ENCODE data around the gene GRIP1. TPM values are rescaled to one million over a fixed set of nuclear protein-coding genes. Genes with fewer than 3 reads are reported as not detected.

The GRIP1 gene
- total RNA-seq, 1 donor from 2014 or later, result 9.1 TPM

DNA sequence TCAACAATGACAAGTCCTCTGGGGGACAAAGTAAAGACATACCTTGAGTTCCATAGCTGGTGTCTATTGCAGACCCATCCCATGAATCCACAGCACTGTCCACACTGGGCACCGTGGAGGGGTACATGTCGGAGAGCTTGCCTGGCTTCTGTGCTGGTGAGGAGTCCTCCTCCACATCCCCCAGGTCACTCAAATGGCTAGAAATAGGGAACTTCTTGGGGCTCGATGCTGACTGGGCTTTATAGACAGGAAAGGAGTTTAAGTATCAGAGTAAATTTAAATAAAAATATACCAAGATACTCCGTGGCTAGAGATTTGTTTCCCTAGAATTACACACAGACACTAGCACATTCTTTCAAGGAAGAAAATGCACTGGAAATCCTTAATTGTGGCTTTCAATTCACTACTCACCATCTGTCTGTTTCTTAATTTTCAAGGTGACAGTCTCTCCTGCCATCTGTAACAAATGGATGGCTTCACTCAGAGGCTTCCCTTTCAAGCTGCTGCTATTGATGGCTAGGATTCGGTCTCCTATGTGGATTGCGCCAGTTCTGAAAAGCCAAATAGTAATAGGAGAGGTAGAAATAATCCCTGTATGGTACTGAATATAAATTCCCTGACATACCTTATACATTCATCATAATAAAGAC, 286.5 kb downstream of the GRIP1 start:
- TF ChIP-seq, protein P1, sequence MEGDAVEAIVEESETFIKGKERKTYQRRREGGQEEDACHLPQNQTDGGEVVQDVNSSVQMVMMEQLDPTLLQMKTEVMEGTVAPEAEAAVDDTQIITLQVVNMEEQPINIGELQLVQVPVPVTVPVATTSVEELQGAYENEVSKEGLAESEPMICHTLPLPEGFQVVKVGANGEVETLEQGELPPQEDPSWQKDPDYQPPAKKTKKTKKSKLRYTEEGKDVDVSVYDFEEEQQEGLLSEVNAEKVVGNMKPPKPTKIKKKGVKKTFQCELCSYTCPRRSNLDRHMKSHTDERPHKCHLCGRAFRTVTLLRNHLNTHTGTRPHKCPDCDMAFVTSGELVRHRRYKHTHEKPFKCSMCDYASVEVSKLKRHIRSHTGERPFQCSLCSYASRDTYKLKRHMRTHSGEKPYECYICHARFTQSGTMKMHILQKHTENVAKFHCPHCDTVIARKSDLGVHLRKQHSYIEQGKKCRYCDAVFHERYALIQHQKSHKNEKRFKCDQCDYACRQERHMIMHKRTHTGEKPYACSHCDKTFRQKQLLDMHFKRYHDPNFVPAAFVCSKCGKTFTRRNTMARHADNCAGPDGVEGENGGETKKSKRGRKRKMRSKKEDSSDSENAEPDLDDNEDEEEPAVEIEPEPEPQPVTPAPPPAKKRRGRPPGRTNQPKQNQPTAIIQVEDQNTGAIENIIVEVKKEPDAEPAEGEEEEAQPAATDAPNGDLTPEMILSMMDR (IDR thresholded peaks at IDR 0.05), result no peak
- H3K9me3 Mint-ChIP-seq (ENCODE audit: unreplicated experiment), result peaks cover 5% of the 10 kb centered on the region
- no peak for DNase-seq (ENCODE audit: extremely low spot score, unreplicated experiment)
- peaks cover 2% of the 10 kb centered on the region for H3K4me1 Mint-ChIP-seq (ENCODE audit: unreplicated experiment)
- no peak overlapping the region for H3K4me3 Mint-ChIP-seq (ENCODE audit: unreplicated experiment)
- H3K36me3 Mint-ChIP-seq (ENCODE audit: unreplicated experiment), result no peaks in the 10 kb centered on the region
- no peak overlapping the region for H3K27ac Mint-ChIP-seq (ENCODE audit: unreplicated experiment)
- no peaks in the 10 kb centered on the region for H3K27me3 Mint-ChIP-seq (ENCODE audit: unreplicated experiment)

DNA sequence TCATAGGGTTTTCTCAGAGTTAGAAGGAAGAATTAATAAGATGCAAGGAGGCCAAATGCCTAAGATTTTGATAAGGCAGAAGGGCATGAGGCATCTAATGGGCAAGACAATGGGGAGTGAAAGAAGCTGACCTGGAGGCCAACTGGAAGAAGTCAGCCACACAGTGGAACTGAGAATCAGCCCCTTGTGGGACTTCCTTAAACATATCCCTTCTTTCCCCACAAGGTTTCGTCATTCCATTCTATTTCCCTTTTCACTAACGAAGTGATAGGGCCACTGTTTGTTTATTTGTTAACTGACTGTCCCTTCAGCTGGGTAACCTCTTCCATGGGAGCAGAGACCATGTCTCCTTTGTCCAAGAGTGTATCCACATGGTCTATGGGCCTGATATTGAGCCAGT, 290.4 kb downstream of the GRIP1 start:
- H3K4me3 Mint-ChIP-seq (ENCODE audit: unreplicated experiment), result no peak overlapping the region
- peaks cover 2% of the 10 kb centered on the region for H3K4me1 Mint-ChIP-seq (ENCODE audit: unreplicated experiment)
- H3K27ac Mint-ChIP-seq (ENCODE audit: unreplicated experiment), result no peak overlapping the region
- H3K27me3 Mint-ChIP-seq (ENCODE audit: unreplicated experiment), result no peaks in the 10 kb centered on the region
- H3K9me3 Mint-ChIP-seq (ENCODE audit: unreplicated experiment), result peaks cover 11% of the 10 kb centered on the region
- TF ChIP-seq, protein P1 (IDR thresholded peaks at IDR 0.05), result no peak
- H3K36me3 Mint-ChIP-seq (ENCODE audit: unreplicated experiment), result no peaks in the 10 kb centered on the region
- no peak for DNase-seq (ENCODE audit: extremely low spot score, unreplicated experiment)

DNA sequence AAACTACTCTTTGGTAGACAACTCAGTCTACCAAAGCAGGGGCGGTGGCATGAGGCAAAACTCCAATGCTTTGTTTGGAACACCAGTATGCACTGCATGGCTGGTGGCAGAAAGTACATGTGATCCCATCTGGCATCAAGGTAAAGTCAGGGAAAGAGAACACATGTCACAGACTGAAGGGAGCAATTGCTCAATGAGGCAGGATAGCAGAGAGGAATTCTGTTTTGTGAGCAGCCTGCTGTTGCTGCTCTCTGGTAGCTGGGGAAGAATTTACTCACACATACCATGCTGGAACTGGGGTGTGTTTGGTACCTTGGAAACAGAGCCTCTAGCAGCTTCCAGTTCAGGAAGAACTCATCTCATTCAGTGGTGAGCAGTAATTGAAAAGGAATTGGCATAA, 291.8 kb downstream of the GRIP1 start:
- H3K27me3 Mint-ChIP-seq (ENCODE audit: unreplicated experiment), result no peaks in the 10 kb centered on the region
- H3K36me3 Mint-ChIP-seq (ENCODE audit: unreplicated experiment), result no peaks in the 10 kb centered on the region
- no peak overlapping the region for H3K4me3 Mint-ChIP-seq (ENCODE audit: unreplicated experiment)
- H3K4me1 Mint-ChIP-seq (ENCODE audit: unreplicated experiment), result peaks cover 2% of the 10 kb centered on the region
- TF ChIP-seq, protein P1 (IDR thresholded peaks at IDR 0.05), result no peak
- no peak overlapping the region for H3K27ac Mint-ChIP-seq (ENCODE audit: unreplicated experiment)
- H3K9me3 Mint-ChIP-seq (ENCODE audit: unreplicated experiment), result peaks cover 11% of the 10 kb centered on the region
- no peak for DNase-seq (ENCODE audit: extremely low spot score, unreplicated experiment)

DNA sequence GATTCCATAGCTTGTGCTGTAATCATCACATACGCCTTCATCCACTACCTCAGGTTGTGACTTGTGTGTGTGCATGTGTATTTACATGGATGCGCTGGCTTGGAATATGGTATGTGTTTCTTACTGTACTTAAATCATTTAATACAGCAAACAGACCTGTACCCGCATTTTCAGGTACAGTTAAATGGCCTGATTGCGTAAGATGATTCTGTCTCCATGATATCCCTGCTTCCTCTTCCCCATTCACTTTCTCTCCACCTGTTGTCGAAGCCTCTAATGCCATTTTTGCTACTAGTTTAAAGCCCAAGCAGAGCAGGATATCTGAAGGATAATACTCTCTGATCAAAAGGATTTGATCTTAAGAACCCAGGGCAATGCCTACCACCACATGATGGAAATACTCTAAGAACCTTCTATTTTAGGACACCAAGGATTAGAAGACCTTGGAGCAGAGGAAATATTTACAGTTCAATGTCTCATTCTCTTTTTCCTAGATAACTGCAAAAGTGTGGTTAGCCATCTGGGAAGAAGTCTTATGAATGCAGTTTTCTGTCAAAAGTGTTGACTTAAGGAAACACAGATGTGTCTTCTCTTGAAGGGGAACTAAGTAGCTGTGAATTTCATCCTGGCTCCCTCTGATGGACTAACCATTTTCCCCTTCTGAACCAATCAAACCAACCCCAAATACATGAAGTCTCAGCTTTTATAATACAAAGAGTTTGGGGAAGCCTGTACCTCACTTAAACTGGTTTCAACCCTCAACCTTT, 297.9 kb downstream of the GRIP1 start:
- DNase-seq (ENCODE audit: extremely low spot score, unreplicated experiment), result no peak
- Mint-ChIP-seq H3K4me1 (ENCODE audit: unreplicated experiment) (peaks cover 10% of the 10 kb centered on the region), H3K27me3 (ENCODE audit: unreplicated experiment) (no peaks in the 10 kb centered on the region), H3K9me3 (ENCODE audit: unreplicated experiment) (no peaks in the 10 kb centered on the region), H3K36me3 (ENCODE audit: unreplicated experiment) (no peaks in the 10 kb centered on the region), H3K27ac (ENCODE audit: unreplicated experiment) (no peak overlapping the region), H3K4me3 (ENCODE audit: unreplicated experiment) (no peak overlapping the region)
- TF ChIP-seq, protein P1 (IDR thresholded peaks at IDR 0.05), result no peak

DNA sequence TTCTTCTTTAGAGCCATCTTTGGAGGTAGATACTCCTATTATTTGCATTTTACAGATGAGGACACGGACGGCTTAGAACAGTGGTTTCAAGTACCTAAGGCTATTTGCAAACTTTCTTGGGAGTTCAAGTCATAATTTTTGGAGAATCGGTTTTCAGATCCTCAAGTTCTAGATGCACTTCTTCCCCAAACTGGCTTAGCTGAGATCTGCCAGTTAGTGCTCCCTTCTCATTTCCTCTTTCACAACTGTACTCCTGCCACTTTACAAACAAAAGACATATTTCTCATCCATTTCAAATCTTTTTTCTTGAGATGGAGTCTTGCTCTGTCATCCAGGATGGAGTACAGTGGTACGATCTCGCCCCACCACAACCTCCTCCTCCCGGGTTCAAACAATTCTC, 299.3 kb downstream of the GRIP1 start:
- Mint-ChIP-seq H3K4me1 (ENCODE audit: unreplicated experiment) (peaks cover 14% of the 10 kb centered on the region), H3K27ac (ENCODE audit: unreplicated experiment) (no peak overlapping the region), H3K4me3 (ENCODE audit: unreplicated experiment) (no peak overlapping the region), H3K9me3 (ENCODE audit: unreplicated experiment) (no peaks in the 10 kb centered on the region), H3K36me3 (ENCODE audit: unreplicated experiment) (no peaks in the 10 kb centered on the region), H3K27me3 (ENCODE audit: unreplicated experiment) (no peaks in the 10 kb centered on the region)
- TF ChIP-seq, protein P1 (IDR thresholded peaks at IDR 0.05), result no peak
- DNase-seq (ENCODE audit: extremely low spot score, unreplicated experiment), result no peak
